ENCODE results near the gene LARP7.
"Not testable (repeated sequence)": the region's sequence is repeated elsewhere in the genome, so short reads cannot be mapped to it uniquely, and the experiment has no call there.

Gene LARP7

GRCh38 chr4:112636688-112637551 lies at the start of gene LARP7, which contains the start of gene ZGRF1:
Gene LARP7, plus strand, starts transcription at chr4:112637143. Its CDS starts 7,527 bp downstream, at chr4:112644670.
Gene ZGRF1, minus strand, starts transcription at chr4:112636909. Its CDS starts 3,733 bp downstream, at chr4:112633176.
- peak; percentile 85 to 100 (median 98) for DNase-seq

GRCh38 chr4:112589206-112589605 lies 47.7 kb upstream of the LARP7 start:
- DNase-seq = no peak

GRCh38 chr4:112591593-112591992 lies 45.4 kb upstream of the LARP7 start:
- DNase-seq = no peak

GRCh38 chr4:112592717-112593116 lies 44.2 kb upstream of the LARP7 start:
- DNase-seq = no peak

GRCh38 chr4:112593438-112594133 lies 43.4 kb upstream of the LARP7 start:
- DNase-seq = no peak

GRCh38 chr4:112594993-112595392 lies 42.0 kb upstream of the LARP7 start:
- no peak for DNase-seq

- DNase-seq = peak in 39 of 56 donors; percentile 0 to 77 (median 10)
These were observed 32.4 kb upstream of the LARP7 start for GRCh38 chr4:112604589-112604988.

- not testable (repeated sequence) for DNase-seq
These were observed 24.1 kb upstream of the LARP7 start for GRCh38 chr4:112612814-112613213.

GRCh38 chr4:112616984-112617383 lies 20.0 kb upstream of the LARP7 start:
- no peak for DNase-seq

- no peak for DNase-seq
These were observed 10.7 kb upstream of the LARP7 start for GRCh38 chr4:112626228-112626627.

- peak in 1 of 56 donors; percentile 0 for DNase-seq
These were observed 3.3 kb upstream of the LARP7 start for GRCh38 chr4:112633477-112634235.

GRCh38 chr4:112637552-112637866 lies 566 bp downstream of the LARP7 start:
- no peak for DNase-seq

GRCh38 chr4:112642526-112642925 lies 5.6 kb downstream of the LARP7 start:
- no peak for DNase-seq

- DNase-seq = not testable (repeated sequence)
These were observed 7.9 kb downstream of the LARP7 start for GRCh38 chr4:112644595-112645535.

- DNase-seq = no peak
These were observed 8.8 kb downstream of the LARP7 start for GRCh38 chr4:112645541-112646329.

GRCh38 chr4:112646632-112647537 lies 9.9 kb downstream of the LARP7 start:
- DNase-seq = no peak

- DNase-seq = no peak
These were observed 10.8 kb downstream of the LARP7 start for GRCh38 chr4:112647785-112648184.

- no peak for DNase-seq
These were observed 11.5 kb downstream of the LARP7 start for GRCh38 chr4:112648263-112649054.
